Esophagus muscularis mucosa (tissue), 4 donors: ENCODE measurements around the gene POFUT2. TPM values are rescaled to one million over a fixed set of nuclear protein-coding genes. Genes with fewer than 3 reads are reported as not detected.

ENCODE experiments used
- DNase-seq: peaks from one replicate; pipeline ENCODE4 v3.0.0-alpha.2; 2017; ENCODE audit errors: extremely low spot score
- H3K27ac ChIP-seq, 4 donors: fragments of 200-600 bp; sonication (generic); replicated peaks in 1 of 4; 1 replicate in 3 of 4; 2 replicates in 1 of 4; pipeline ENCODE4 v1.5.1; 2016 to 2019; ENCODE audit warnings: mild to moderate bottlenecking in 1 of 4
- H3K27me3 ChIP-seq, 4 donors: fragments of 200-600 bp; sonication (generic); one replicate each; pipeline versions ENCODE4 v1.5.1 to v1.6.0; 2016 to 2019
- H3K36me3 ChIP-seq, 4 donors: fragments of 200-600 bp; sonication (generic); one replicate each; pipeline ENCODE4 v1.5.1; 2016 to 2019
- H3K4me1 ChIP-seq, 4 donors: fragments of 200-600 bp; sonication (generic); one replicate each; pipeline ENCODE4 v1.5.1; 2016 to 2019
- H3K4me3 ChIP-seq, 4 donors: fragments of 200-600 bp; sonication (generic); 1 replicate in 2 of 4; 2 replicates in 2 of 4; pipeline ENCODE4 v1.5.1; 2016 to 2019; ENCODE audit warnings: mild to moderate bottlenecking in 4 of 4, moderate library complexity in 1 of 4
- H3K9me3 ChIP-seq, 4 donors: fragments of 200-600 bp; sonication (generic); 1 replicate in 3 of 4; 2 replicates in 1 of 4; pipeline ENCODE4 v1.5.1; 2016 to 2019
- CTCF ChIP-seq, 3 experiments: fragments of 200-600 bp in 2 of 3; fragments of 450-650 bp in 1 of 3; sonication (generic) in 2 of 3; IDR thresholded peaks; one replicate each; pipeline ENCODE4 v1.5.1; 2017 to 2019; ENCODE audit warnings: antibody characterized with exemption in 3 of 3, mild to moderate bottlenecking in 2 of 3, moderate library complexity in 1 of 3
- EP300 ChIP-seq: sonication (generic); formaldehyde crosslinking; IDR thresholded peaks from one replicate; pipeline ENCODE4 v1.6.1; 2017; ENCODE audit warnings: antibody characterized with exemption
- POLR2A ChIP-seq: fragments of 450-650 bp; IDR thresholded peaks from one replicate; pipeline ENCODE4 v1.6.1; 2017; ENCODE audit warnings: antibody characterized with exemption, moderate library complexity, mild to moderate bottlenecking, low read depth
- POLR2AphosphoS5 ChIP-seq, 2 donors: sonication (generic); formaldehyde crosslinking; IDR thresholded peaks; one replicate each; pipeline ENCODE4 v1.6.1; 2017; ENCODE audit warnings: antibody characterized with exemption in 2 of 2
- WGBS: methylation state at CpG from one replicate; pipeline ENCODE4 v1.1.5; 2018; 5-methylcytosine and 5-hydroxymethylcytosine counted together
- intact Hi-C: fragments of 100-400 bp; cut with DNase I; formaldehyde crosslinking; loops from one replicate; pipeline ENCODE4 v1.15.1; 2023
- total RNA-seq, 4 donors: library from RNA; depleted of rRNA; stranded (reverse); fragments of >200 nt; gene quantifications; one replicate each; pipeline versions ENCODE4 v1.1.0 to v1.2.1, GENCODE V29; 2016

POFUT2 gene
- total RNA-seq, 4 donors from 2014 or later: 15.8 to 21.6 (median 18.7) TPM

- H3K27ac ChIP-seq: no peak overlapping the region
- no peak for DNase-seq
- peaks cover 0 to 3% (median 0%) of the 10 kb centered on the region in 4 donors for H3K4me1 ChIP-seq
- intact Hi-C loops: no loop called here
- 85% methylated on average over 4 of the region's 4 CpGs for WGBS
- H3K36me3 ChIP-seq: peaks cover 36 to 64% (median 53%) of the 10 kb centered on the region in 4 donors
- no peaks in the 10 kb centered on the region for H3K27me3 ChIP-seq
- H3K4me3 ChIP-seq: no peak overlapping the region
- TF ChIP-seq CTCF (IDR thresholded peaks at IDR 0.05): no peak
- TF ChIP-seq EP300: no peak
- TF ChIP-seq POLR2AphosphoS5 (IDR thresholded peaks at IDR 0.05): no peak
- TF ChIP-seq POLR2A: no peak
- peaks cover 0 to 4% (median 0%) of the 10 kb centered on the region in 4 donors for H3K9me3 ChIP-seq
These were observed 67.6 kb downstream of the POFUT2 start for GRCh38 chr21:45220071-45220481.

GRCh38 chr21:45219517-45219916 is 68.2 kb downstream of the POFUT2 start:
- intact Hi-C loops: no loop called here
- Histone ChIP-seq H3K27me3 (no peaks in the 10 kb centered on the region), H3K27ac (no peak overlapping the region), H3K4me1 (peaks cover 0 to 3% (median 0%) of the 10 kb centered on the region in 4 donors), H3K4me3 (no peak overlapping the region), H3K36me3 (peaks cover 36 to 68% (median 53%) of the 10 kb centered on the region in 4 donors), H3K9me3 (peaks cover 0 to 4% (median 0%) of the 10 kb centered on the region in 4 donors)
- TF ChIP-seq EP300: no peak
- TF ChIP-seq POLR2A: no peak
- TF ChIP-seq CTCF (IDR thresholded peaks at IDR 0.05): no peak
- no peak for DNase-seq
- 90% methylated on average over 6 of the region's 6 CpGs for WGBS

GRCh38 chr21:45217010-45217409 is 70.7 kb downstream of the POFUT2 start:
- H3K9me3 ChIP-seq: peaks cover 0 to 4% (median 0%) of the 10 kb centered on the region in 4 donors
- no peak for DNase-seq
- 82% methylated on average over 1 of the region's 1 CpG for WGBS
- peaks cover 23 to 71% (median 41%) of the 10 kb centered on the region in 4 donors for H3K36me3 ChIP-seq
- no peak overlapping the region for H3K4me3 ChIP-seq
- intact Hi-C loops: no loop called here
- H3K27ac ChIP-seq: no peak overlapping the region
- no peaks in the 10 kb centered on the region for H3K27me3 ChIP-seq
- TF ChIP-seq EP300: no peak
- TF ChIP-seq CTCF (IDR thresholded peaks at IDR 0.05): no peak
- H3K4me1 ChIP-seq: peaks cover 0 to 3% (median 0%) of the 10 kb centered on the region in 4 donors

GRCh38 chr21:45215213-45215612 is 72.5 kb downstream of the POFUT2 start:
- 84% methylated on average over 2 of the region's 2 CpGs for WGBS
- no peak for TF ChIP-seq POLR2AphosphoS5 (IDR thresholded peaks at IDR 0.05)
- no peak for TF ChIP-seq EP300
- TF ChIP-seq POLR2A: no peak
- TF ChIP-seq CTCF (IDR thresholded peaks at IDR 0.05): no peak
- DNase-seq: no peak
- Histone ChIP-seq H3K27ac (no peak overlapping the region), H3K4me1 (peaks cover 0 to 3% (median 0%) of the 10 kb centered on the region in 4 donors), H3K36me3 (peaks cover 18 to 71% (median 41%) of the 10 kb centered on the region in 4 donors), H3K9me3 (peaks cover 0 to 4% (median 0%) of the 10 kb centered on the region in 4 donors), H3K27me3 (no peaks in the 10 kb centered on the region), H3K4me3 (no peak overlapping the region)
- intact Hi-C loops: no loop called here

Other genes starting within 250 kb of the POFUT2 start
- gene ADARB1, start 213.3 kb downstream of the POFUT2 start, total RNA-seq: 100 to 1,000 TPM; 107 to 231 (median 201) TPM
- 100 to 1,000 TPM in 3 of 4 donors, 10 to 100 TPM in 1; 97.7 to 173 (median 110) TPM for gene COL18A1, start 117.3 kb upstream of the POFUT2 start, total RNA-seq